ENCODE results near the gene SVEP1.
"Not testable (repeated sequence)": the region's sequence is repeated elsewhere in the genome, so short reads cannot be mapped to it uniquely, and the experiment has no call there.

The SVEP1 gene

GRCh38 chr9:110579034-110579861 is at the start of gene SVEP1:
SVEP1 (minus strand) TSS chr9:110579741; CDS start chr9:110579543, 198 bp downstream.
- peak in 1 of 2 experiments; percentile 21 for DNase-seq

DNA sequence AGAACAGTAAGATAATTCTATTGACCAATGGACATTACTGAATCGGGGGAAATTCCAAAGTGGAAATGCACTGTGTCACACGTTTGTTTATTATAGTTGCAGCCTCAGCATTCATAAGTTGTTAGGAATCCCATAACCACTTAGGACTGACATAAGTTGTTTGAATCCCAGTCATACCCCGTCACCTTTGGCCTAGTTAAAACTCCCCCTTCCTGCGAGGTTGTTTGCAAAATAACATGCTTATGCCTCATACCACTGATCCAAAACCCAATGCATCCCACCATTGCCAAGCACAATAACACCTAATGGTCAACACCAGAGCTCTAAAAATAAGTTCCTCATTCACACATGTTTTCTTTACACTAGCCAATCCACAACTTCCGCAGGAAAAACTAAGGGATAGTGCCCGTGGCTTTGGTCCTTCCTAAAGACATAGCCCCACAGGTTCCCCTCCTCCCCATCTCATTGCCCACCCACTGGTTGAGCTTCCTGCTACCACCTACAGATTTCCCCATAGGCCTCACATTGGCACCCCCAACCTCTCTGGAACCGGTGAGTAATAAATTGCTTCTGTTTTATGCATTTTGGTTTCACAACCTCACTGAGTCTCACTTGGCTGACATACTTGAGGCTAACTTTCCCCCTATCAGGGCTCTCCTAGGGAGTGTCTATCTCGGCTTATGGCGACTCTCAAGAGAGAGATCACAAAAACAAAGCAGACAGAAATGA is 46.7 kb upstream of the SVEP1 start:
- DNase-seq, result no peak

DNA sequence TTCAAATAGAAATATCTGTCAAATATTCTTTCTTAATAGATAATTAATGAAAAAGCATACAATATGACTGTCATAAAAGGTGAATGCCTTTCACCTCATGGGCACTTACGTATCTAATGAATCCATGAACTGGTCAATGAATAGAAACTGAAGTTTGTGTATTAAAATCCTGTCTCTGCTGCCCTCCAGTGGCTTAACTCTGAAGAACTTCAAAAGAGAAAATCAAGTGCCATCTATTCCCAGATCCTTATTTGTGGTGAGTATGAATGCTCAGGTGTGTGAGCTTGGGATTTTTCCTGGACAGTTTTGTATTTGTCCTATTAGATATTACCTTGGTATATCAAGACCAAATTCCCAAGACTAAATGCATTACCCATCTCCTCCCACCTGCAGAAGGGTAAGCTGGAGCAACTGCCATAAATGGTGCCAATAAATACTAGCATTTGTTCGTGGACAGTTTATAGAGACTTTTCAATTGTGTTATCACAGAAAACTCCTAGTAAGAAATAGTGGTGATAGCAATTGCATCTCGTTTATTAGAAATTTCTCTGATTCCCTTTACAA is 44.0 kb upstream of the SVEP1 start:
- peak in 1 of 2 experiments; percentile 44 for DNase-seq

DNA sequence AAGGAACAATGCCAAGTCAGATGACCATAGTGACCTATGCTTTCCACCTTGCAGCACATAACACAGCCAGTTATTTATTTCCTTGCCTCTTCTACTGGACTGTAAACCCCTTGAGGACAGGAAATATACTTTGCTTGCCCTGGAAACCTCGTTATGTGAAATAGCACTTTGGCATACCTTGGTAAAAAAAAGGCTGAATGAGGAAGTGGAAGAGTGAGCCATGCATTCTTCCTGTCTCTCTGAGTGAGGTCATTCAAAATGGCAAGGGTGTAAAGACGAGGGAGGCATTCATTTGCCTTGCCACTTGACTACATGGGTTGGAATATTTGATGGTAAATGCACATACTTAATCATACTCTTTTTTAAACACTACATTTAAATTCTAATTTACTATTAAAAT is 42.8 kb upstream of the SVEP1 start:
- DNase-seq, result no peak

DNA sequence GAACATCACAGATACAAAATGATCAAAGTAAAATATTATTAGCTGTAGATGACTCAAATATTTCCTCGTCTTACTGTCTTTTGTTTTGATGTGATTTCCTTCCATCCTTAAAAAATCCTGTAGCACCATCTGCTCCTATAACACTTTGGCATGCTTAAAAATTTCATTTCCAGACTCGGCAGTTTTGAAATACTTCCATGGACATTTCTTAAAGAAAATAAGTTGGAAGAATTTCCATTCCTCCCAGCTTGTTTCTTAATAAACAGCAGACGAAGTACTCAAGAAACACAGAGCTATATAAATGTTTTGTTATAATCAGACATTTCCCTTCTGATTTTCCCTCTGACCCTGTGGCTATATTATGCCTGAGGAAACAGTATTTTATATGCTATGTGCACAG is 41.2 kb upstream of the SVEP1 start:
- DNase-seq, result no peak

DNA sequence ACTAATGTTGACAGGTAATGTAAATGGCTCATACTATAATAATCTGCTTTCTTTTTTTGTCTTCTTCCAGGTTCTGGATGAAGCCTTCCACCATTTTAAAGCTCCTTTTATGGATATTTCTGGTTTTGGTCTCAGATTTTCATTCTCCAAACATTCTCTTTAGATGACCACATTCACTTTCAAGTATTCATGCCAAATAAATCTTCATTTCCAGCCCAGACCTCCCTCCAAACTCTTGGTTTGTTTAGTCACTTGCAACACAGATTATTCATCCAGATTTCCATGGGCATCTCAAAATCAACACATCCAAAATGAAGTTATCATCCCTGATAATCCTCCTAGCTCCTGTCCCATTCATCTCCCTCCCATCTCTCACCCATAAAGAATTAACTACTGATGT is 40.3 kb upstream of the SVEP1 start:
- no peak for DNase-seq

DNA sequence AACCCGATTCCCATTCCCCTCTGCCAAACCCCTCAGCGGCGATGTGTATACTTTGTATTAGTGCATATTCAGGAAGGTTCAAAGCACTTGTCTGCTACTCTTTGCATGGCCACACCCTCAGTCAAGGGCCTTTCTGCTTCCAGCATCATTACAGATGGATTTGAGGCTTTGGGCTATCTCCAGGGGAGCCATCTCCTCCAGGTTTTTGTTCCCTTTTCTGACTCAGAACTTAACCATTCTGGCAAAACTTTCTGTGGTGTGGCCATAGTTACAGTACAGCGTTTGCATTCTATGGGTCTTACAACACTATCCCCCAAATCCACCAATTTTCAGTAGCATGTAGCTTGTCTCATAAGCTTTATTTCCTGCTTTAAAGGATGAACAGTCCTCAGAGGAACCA is 36.0 kb upstream of the SVEP1 start:
- no peak for DNase-seq

DNA sequence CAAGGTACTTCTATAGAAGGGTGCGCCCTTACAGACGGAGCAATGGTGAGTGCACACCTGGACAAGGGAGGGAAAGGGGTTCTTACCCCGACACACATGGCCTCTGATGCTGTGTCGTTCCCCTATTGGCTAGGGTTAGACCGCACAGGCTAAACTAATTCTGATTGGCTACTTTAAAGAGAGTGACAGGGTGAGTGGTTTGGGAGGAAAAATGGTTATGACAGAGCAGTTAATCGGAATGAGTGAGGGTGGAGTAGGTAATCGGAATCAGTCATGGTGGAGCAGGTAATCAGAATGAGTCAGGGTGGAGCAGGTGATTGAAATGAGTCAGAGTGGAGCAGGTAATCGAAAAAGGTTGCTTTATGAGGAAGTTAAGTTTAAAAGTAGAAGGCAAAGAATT is 35.0 kb upstream of the SVEP1 start:
- DNase-seq, result not testable (repeated sequence)

- DNase-seq, result no peak
These were observed 26.7 kb upstream of the SVEP1 start for GRCh38 chr9:110606179-110606790.

- DNase-seq, result no peak
These were observed 26.0 kb upstream of the SVEP1 start for GRCh38 chr9:110605565-110605964.

GRCh38 chr9:110604171-110604601 is 24.6 kb upstream of the SVEP1 start:
- DNase-seq, result no peak

GRCh38 chr9:110602281-110602680 is 22.7 kb upstream of the SVEP1 start:
- no peak for DNase-seq

DNA sequence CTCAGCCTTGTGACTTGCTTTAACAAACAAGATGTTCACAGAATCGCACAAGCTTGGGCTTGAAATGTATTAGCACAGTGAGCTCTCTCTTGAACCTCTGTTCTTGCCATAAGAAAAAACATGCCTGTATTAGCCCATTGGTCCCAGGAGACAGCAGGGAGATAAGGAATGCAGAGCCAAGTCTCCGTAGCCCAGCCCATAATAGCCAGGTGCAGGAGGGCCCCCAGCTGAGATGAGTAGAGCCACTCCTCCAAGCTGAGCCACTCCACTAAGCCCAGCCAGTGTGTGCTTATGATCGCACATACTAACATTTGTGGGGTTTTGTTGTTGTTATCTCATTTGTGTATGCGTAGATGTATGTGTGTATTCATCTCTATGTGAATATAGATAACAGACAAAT is 21.6 kb upstream of the SVEP1 start:
- no peak for DNase-seq

DNA sequence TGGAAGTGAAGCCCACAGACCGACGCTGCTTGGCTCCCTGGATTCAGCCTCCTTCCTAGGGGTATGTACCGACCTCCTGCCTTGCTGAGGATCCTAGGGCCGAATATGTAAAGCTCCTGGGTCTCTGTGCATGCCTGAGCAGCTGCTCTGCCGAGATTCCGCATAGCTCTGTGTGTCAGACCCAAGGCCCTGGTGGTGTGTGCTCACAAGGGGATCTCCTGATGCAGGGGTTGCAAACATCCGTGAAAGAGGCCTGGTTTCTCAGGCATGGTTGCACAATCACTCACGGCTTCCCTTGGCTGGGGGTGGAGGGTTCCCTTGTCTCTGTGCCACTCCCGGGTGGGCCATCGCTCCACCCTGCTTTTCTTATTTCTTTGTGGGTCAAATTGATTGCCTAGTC is 19.9 kb upstream of the SVEP1 start:
- DNase-seq, result no peak

- DNase-seq, result no peak
These were observed 12.7 kb upstream of the SVEP1 start for GRCh38 chr9:110592044-110592830.

GRCh38 chr9:110591526-110591925 is 12.0 kb upstream of the SVEP1 start:
- DNase-seq, result no peak

GRCh38 chr9:110590816-110591215 is 11.3 kb upstream of the SVEP1 start:
- DNase-seq, result no peak

- no peak for DNase-seq
These were observed 8.8 kb upstream of the SVEP1 start for GRCh38 chr9:110588296-110588695.

GRCh38 chr9:110583237-110583636 is 3.7 kb upstream of the SVEP1 start:
- DNase-seq, result no peak

DNA sequence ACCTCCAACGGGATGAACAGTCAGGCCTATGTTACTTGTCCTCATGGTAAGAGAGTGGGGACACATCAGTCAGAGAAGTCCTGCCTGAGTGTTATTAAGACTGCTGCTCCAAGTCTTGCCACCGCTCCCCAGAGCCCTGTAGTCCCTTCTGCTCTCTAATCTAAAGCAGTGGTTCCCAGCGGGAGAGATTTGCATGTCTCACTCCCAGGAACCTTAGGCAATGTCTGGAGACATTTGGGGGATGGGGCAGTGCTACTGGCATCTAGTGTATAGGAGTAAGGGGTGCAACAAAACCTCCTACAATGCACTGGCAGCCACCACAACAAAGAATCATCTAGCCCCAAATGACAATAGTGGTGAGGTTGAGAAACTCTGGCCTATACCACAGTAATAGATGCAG is 2.6 kb upstream of the SVEP1 start:
- DNase-seq, result no peak

DNA sequence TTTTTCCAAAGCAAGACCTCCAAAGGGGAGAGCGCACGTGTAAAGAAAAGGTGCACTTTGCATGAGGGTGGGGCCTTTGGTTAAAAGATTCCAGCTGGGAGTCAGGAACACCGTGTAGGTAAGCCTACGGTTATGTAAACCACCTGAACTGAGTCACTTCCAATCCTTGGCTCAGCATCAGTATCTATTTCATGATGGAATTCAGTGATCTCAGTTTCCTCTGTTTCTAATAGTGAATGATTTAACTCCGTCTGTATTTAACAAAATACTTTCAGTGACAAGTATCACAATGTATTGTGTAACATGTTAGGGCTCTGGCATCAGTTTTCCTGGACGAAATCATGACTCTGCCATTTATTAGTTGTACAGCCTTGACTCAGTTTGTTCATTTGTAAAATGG is 1.3 kb upstream of the SVEP1 start:
- DNase-seq, result no peak

DNA sequence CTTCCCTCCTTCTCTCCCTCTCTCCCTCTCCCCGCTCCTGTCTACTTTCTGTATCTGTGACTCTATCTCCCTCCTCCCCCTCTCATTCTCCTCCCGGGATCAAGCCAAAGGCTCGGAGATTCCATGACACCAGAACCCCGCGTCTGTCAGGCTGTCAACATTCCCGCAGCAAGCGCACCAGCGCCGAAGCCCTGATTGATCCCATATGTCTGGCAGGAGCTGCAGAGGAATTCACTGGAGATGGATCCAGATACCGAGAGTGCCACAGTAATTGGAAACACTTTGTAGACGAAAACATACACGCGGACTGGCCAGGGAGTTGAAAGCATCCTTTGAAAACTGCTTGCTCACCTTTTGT is 300 bp upstream of the SVEP1 start:
- DNase-seq, result no peak

- DNase-seq, result no peak
These were observed 937 bp downstream of the SVEP1 start for GRCh38 chr9:110578575-110579033.
